ENCODE results near the gene SGTA. TPM values are rescaled to one million over a fixed set of nuclear protein-coding genes. Genes with fewer than 3 reads are reported as not detected.

The SGTA gene
- total and polyA plus RNA-seq, 12 donors: 28.2 to 104 (median 54.9) TPM

GRCh38 chr19:2806736-2807378 is 23.8 kb upstream of the SGTA start:
- H3K36me3 ChIP-seq (replicated peaks in 1 of 2): peaks cover 0 to 25% of the 10 kb centered on the region in 2 donors
- intact Hi-C loops (cut with DNase I): no loop called here
- TF ChIP-seq CTCF (IDR thresholded peaks at IDR 0.05): no peak
- no peak for TF ChIP-seq POLR2A (IDR thresholded peaks at IDR 0.05)

GRCh38 chr19:2805991-2806649 is 23.0 kb upstream of the SGTA start:
- no peaks in the 10 kb centered on the region for H3K4me1 ChIP-seq (replicated peaks in 1 of 2)
- WGBS, 4 donors: 96 to 99% (median 97%) methylated on average over 13 to 23 of the region's 23 CpGs
- intact Hi-C loops (cut with DNase I): no loop called here
- peaks cover 0 to 25% of the 10 kb centered on the region in 2 donors for H3K36me3 ChIP-seq (replicated peaks in 1 of 2)
- no peak for DNase-seq
- H3K27ac ChIP-seq: no peak overlapping the region
- no peak for TF ChIP-seq CTCF (IDR thresholded peaks at IDR 0.05)
- no peak for TF ChIP-seq POLR2A (IDR thresholded peaks at IDR 0.05)
- no peak overlapping the region for H3K4me3 ChIP-seq
- no peaks in the 10 kb centered on the region for H3K27me3 ChIP-seq
- no peaks in the 10 kb centered on the region for H3K9me3 ChIP-seq (replicated peaks in 1 of 3)

More at GRCh38 chr19:2806736-2807378, 23.8 kb upstream of the SGTA start:
- WGBS, 4 donors: 94 to 99% (median 96%) methylated on average over 17 to 34 of the region's 34 CpGs
- H3K4me1 ChIP-seq (replicated peaks in 1 of 2): no peaks in the 10 kb centered on the region
- DNase-seq: no peak
- H3K27me3 ChIP-seq: no peaks in the 10 kb centered on the region
- no peaks in the 10 kb centered on the region for H3K9me3 ChIP-seq (replicated peaks in 1 of 3)
- no peak overlapping the region for H3K4me3 ChIP-seq
- no peak overlapping the region for H3K27ac ChIP-seq

- no peak overlapping the region for H3K27ac ChIP-seq
- no peaks in the 10 kb centered on the region for H3K4me1 ChIP-seq (replicated peaks in 1 of 2)
- H3K9me3 ChIP-seq (replicated peaks in 1 of 3): no peaks in the 10 kb centered on the region
- no peak overlapping the region for H3K4me3 ChIP-seq
- H3K27me3 ChIP-seq: no peaks in the 10 kb centered on the region
- no peak for DNase-seq
- intact Hi-C loops (cut with DNase I): no loop called here
- WGBS, 4 donors: 97 to 99% (median 98%) methylated on average over 6 to 26 of the region's 28 CpGs
- H3K36me3 ChIP-seq (replicated peaks in 1 of 2): peaks cover 0 to 25% of the 10 kb centered on the region in 2 donors
- no peak for TF ChIP-seq POLR2A (IDR thresholded peaks at IDR 0.05)
- no peak for TF ChIP-seq CTCF (IDR thresholded peaks at IDR 0.05)
Measured at GRCh38 chr19:2805261-2805900, 22.3 kb upstream of the SGTA start.

GRCh38 chr19:2804156-2805004 is 21.3 kb upstream of the SGTA start:
- 91 to 93% (median 92%) methylated on average over 15 to 27 of the region's 27 CpGs for WGBS, 4 donors
- no peaks in the 10 kb centered on the region for H3K27me3 ChIP-seq
- intact Hi-C loops (cut with DNase I): no loop called here
- TF ChIP-seq POLR2A (IDR thresholded peaks at IDR 0.05): no peak
- no peak for TF ChIP-seq CTCF (IDR thresholded peaks at IDR 0.05)
- H3K4me1 ChIP-seq (replicated peaks in 1 of 2): no peaks in the 10 kb centered on the region
- H3K36me3 ChIP-seq (replicated peaks in 1 of 2): peaks cover 0 to 25% of the 10 kb centered on the region in 2 donors
- no peak for DNase-seq
- H3K9me3 ChIP-seq (replicated peaks in 1 of 3): no peaks in the 10 kb centered on the region
- H3K27ac ChIP-seq: no peak overlapping the region
- H3K4me3 ChIP-seq: no peak overlapping the region
